HepG2 (cell line): ENCODE data around the gene TSC22D1.

Experiments used
- BCL3 ChIP-seq: sonication (generic); formaldehyde crosslinking; IDR thresholded peaks from 2 replicates; pipeline ENCODE4 v1.5.1; 2020; ENCODE audit warnings: mild to moderate bottlenecking, missing genetic modification reagents, moderate library complexity
- CHD2 ChIP-seq: IDR thresholded peaks from 2 replicates; pipeline ENCODE4 v1.6.1; 2011; ENCODE audit warnings: low read depth, low read length, improper control_type of control experiment
- CTCF ChIP-seq: sonication (generic); formaldehyde crosslinking; IDR thresholded peaks from 2 replicates; pipeline ENCODE4 v1.5.0; 2020; ENCODE audit warnings: mild to moderate bottlenecking, missing genetic modification reagents, moderate library complexity
- FOXK2 ChIP-seq: fragments of 450-650 bp; IDR thresholded peaks from 2 replicates; pipeline ENCODE4 v1.6.1; 2016
- KAT7 ChIP-seq: IDR thresholded peaks from 2 replicates; pipeline ENCODE4 v1.6.1; 2018; ENCODE audit warnings: borderline replicate concordance, missing compliant biosample characterization
- POLR2A ChIP-seq, 2 experiments: IDR thresholded peaks; 2 replicates each; pipeline ENCODE4 v1.6.1; 2011; ENCODE audit warnings: low read depth in 2 of 2, low read length in 2 of 2, mild to moderate bottlenecking in 1 of 2, moderate library complexity in 1 of 2; ENCODE audit not compliant: insufficient read depth in 1 of 2
- ZNF10 ChIP-seq: sonication (generic); formaldehyde crosslinking; IDR thresholded peaks from 2 replicates; pipeline ENCODE4 v1.4.0; 2020; ENCODE audit warnings: mild to moderate bottlenecking, low read depth, missing genetic modification reagents, borderline replicate concordance
- ZNF101 ChIP-seq: sonication (generic); formaldehyde crosslinking; IDR thresholded peaks from 2 replicates; pipeline ENCODE4 v1.4.0; 2020; ENCODE audit warnings: mild to moderate bottlenecking, low read depth, missing genetic modification reagents, borderline replicate concordance
- ZNF232 ChIP-seq: sonication (generic); formaldehyde crosslinking; IDR thresholded peaks from 2 replicates; pipeline ENCODE4 v1.4.0; 2020; ENCODE audit warnings: missing genetic modification reagents, borderline replicate concordance

- TF ChIP-seq POLR2A (IDR thresholded peaks at IDR 0.05; ENCODE audit: insufficient read depth in 1 of 2, low read depth in 2 of 2, low read length in 2 of 2): no peak
- TF ChIP-seq ZNF10 (CRISPR knock-in tag): no peak
- TF ChIP-seq KAT7 (CRISPR knock-in tag): no peak
- TF ChIP-seq ZNF101 (CRISPR knock-in tag): no peak
- TF ChIP-seq ZNF232 (CRISPR knock-in tag): no peak
- no peak for TF ChIP-seq BCL3 (CRISPR knock-in tag)
- no peak for TF ChIP-seq CTCF
- no peak for TF ChIP-seq CHD2
- TF ChIP-seq FOXK2: no peak
Measured at GRCh38 chr13:44546164-44546563, 30.0 kb downstream of the TSC22D1 start.
